GM06990 (cell line): ENCODE data around the gene PDE8B.
A peak's percentile ranks its signal among the peaks of the same experiment; 100 is the strongest.

Experiments used
- DNase-seq: peaks from one replicate; pipeline ENCODE4 v3.0.0-alpha.2; 2011; ENCODE audit not compliant: insufficient read length; ENCODE audit errors: extremely low read depth
- H3K27me3 ChIP-seq: replicated peaks from 2 replicates; pipeline ENCODE4 v1.6.0; 2011; ENCODE audit warnings: low read length; ENCODE audit not compliant: control insufficient read depth, insufficient read depth
- H3K36me3 ChIP-seq: 2 replicates; pipeline ENCODE4 v1.5.1; 2011; ENCODE audit warnings: low read length; ENCODE audit not compliant: control insufficient read depth, insufficient read depth
- H3K4me3 ChIP-seq: replicated peaks from 2 replicates; pipeline ENCODE4 v1.5.1; 2011; ENCODE audit warnings: low read depth, mild to moderate bottlenecking, control low read depth, low read length
- TF ChIP-seq, protein P1 (sequence below): IDR thresholded peaks from 2 replicates; pipeline ENCODE4 v1.5.1; 2011; ENCODE audit warnings: low read length, control low read depth, mild to moderate bottlenecking, inconsistent platforms; ENCODE audit not compliant: insufficient read depth, poor library complexity, severe bottlenecking

Gene PDE8B

GRCh38 chr5:77174526-77174925 is 36.0 kb upstream of the PDE8B start:
- TF ChIP-seq, protein P1, sequence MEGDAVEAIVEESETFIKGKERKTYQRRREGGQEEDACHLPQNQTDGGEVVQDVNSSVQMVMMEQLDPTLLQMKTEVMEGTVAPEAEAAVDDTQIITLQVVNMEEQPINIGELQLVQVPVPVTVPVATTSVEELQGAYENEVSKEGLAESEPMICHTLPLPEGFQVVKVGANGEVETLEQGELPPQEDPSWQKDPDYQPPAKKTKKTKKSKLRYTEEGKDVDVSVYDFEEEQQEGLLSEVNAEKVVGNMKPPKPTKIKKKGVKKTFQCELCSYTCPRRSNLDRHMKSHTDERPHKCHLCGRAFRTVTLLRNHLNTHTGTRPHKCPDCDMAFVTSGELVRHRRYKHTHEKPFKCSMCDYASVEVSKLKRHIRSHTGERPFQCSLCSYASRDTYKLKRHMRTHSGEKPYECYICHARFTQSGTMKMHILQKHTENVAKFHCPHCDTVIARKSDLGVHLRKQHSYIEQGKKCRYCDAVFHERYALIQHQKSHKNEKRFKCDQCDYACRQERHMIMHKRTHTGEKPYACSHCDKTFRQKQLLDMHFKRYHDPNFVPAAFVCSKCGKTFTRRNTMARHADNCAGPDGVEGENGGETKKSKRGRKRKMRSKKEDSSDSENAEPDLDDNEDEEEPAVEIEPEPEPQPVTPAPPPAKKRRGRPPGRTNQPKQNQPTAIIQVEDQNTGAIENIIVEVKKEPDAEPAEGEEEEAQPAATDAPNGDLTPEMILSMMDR: no peak
- no peaks in the 10 kb centered on the region; the same call in 1 of the 2 replicates for H3K27me3 ChIP-seq
- no peak overlapping the region for H3K4me3 ChIP-seq
- no peaks in the 10 kb centered on the region for H3K36me3 ChIP-seq
- DNase-seq: no peak

- Histone ChIP-seq H3K27me3 (no peaks in the 10 kb centered on the region; the same call in none of the 2 replicates), H3K36me3 (no peaks in the 10 kb centered on the region), H3K4me3 (no peak overlapping the region)
- DNase-seq: no peak
- TF ChIP-seq, protein P1: no peak
Measured at GRCh38 chr5:77175231-77175630, 35.2 kb upstream of the PDE8B start.

DNA sequence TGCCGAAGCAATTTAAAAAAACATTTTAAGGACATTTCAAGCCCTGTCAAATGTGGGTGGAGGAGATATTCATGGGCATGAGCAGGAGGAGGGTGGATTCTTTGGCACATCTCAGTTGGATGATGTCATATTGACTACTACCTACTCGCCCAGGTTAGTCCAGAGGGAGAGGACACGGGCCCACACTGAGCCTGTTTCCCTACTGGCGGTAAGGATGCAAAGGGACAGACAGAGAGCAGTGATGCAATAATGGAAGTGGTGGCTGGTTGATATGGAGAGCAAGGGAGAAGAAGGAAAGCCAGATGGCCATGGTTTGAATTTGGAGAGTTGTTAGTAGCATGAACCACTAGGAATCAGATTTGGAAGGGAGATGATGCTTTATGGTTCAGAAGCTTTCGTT is 34.1 kb upstream of the PDE8B start:
- H3K36me3 ChIP-seq: no peaks in the 10 kb centered on the region
- H3K4me3 ChIP-seq: no peak overlapping the region
- no peak for DNase-seq
- TF ChIP-seq, protein P1: no peak
- H3K27me3 ChIP-seq: no peaks in the 10 kb centered on the region; the same call in none of the 2 replicates

DNA sequence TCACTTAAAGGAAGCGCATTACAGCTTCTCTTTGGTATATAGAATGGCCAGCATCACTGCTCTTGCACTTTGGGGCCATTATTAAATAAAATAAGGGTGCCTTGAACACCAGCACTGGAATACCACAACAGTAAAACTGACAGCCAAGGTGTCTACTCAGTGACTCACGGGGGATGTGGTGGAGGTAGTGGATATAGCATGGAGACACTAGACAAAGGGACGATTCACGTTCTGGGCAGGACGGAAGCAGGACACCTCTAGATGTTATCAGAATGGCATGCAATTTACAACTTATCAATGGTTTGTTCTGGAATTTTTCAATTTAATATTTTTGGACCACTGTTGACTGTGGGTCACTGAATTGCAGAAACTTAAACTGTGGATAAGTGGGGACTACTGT is 32.9 kb upstream of the PDE8B start:
- TF ChIP-seq, protein P1: no peak
- H3K27me3 ChIP-seq: no peaks in the 10 kb centered on the region; the same call in none of the 2 replicates
- no peak for DNase-seq

GRCh38 chr5:77180167-77181081 is 30.1 kb upstream of the PDE8B start:
- DNase-seq: no peak
- TF ChIP-seq, protein P1: no peak
- H3K36me3 ChIP-seq: no peaks in the 10 kb centered on the region
- H3K4me3 ChIP-seq: peak overlapping the region; percentile 25
- H3K27me3 ChIP-seq: no peaks in the 10 kb centered on the region; the same call in none of the 2 replicates

More for the DNA sequence above, 32.9 kb upstream of the PDE8B start:
- Histone ChIP-seq H3K36me3 (no peaks in the 10 kb centered on the region), H3K4me3 (no peak overlapping the region)
